ENCODE results near the gene SIAH1. TPM values are rescaled to one million over a fixed set of nuclear protein-coding genes. Genes with fewer than 3 reads are reported as not detected.

The SIAH1 gene
- total and polyA plus RNA-seq, 8 donors = 18.9 to 60.3 (median 54.6) TPM

DNA sequence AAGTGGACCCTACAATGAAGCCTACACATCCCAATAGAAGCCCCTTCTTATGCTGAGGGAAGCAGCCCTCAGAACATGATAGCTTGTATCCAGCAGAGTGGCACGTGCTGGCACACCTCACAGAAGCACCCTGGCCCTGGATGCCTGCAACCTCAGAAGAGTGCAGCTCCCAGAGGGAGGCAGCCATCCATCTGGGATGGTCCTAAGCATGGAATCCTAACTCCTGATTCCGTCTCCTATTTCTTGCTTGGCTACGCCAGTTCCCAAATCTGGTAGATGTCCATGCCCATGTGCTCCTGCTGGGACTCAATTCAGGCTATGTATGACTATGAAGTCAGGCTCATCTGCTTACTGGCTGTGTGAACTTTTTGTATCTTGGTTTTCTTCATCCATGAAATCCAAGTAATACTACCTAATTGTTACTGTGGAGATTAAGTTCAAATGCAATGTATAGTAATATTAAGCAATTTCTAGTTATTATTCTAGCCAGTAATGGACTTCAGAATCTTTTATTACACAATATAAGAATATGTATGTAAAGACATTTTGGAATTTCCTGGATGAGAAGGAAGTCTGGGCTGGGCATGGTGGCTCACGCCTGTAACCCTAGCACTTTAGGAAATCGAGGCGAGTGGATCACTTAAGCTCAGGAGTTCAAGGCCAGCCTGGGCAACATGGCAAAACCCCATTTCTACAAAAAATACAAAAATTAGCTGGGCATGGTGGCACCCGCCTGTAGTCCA lies 32.4 kb downstream of the SIAH1 start:
- TF ChIP-seq, protein P1, sequence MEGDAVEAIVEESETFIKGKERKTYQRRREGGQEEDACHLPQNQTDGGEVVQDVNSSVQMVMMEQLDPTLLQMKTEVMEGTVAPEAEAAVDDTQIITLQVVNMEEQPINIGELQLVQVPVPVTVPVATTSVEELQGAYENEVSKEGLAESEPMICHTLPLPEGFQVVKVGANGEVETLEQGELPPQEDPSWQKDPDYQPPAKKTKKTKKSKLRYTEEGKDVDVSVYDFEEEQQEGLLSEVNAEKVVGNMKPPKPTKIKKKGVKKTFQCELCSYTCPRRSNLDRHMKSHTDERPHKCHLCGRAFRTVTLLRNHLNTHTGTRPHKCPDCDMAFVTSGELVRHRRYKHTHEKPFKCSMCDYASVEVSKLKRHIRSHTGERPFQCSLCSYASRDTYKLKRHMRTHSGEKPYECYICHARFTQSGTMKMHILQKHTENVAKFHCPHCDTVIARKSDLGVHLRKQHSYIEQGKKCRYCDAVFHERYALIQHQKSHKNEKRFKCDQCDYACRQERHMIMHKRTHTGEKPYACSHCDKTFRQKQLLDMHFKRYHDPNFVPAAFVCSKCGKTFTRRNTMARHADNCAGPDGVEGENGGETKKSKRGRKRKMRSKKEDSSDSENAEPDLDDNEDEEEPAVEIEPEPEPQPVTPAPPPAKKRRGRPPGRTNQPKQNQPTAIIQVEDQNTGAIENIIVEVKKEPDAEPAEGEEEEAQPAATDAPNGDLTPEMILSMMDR (IDR thresholded peaks at IDR 0.05) = no peak
- Histone ChIP-seq H3K4me3 (no peak overlapping the region), H3K9me3 (no peaks in the 10 kb centered on the region), H3K27me3 (no peaks in the 10 kb centered on the region), H3K36me3 (peaks cover 0 to 55% of the 10 kb centered on the region in 2 donors), H3K27ac (no peak overlapping the region), H3K4me1 (peaks cover 0 to 12% of the 10 kb centered on the region in 2 donors)
- intact Hi-C loops (cut with DNase I) = no loop called here
- no peak for ATAC-seq
- no peak for DNase-seq

DNA sequence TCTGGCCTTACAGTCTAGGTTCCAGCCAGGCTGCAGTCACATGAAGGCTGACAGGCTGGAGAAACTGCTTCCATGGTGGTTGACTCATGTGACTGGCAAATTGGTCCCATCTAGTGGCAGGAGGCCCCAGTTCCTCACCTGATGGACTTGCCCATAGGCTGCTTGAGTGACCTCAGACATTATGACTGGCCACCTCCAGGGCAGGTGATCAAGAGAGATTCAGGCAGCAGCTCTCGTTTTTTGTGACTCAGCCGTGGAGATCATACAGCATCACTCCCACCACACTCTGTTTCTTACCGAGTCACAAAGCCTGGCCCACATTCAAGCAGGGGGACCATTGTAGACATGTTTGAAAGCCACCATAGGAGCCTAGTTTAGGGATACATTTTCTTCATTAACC lies 34.5 kb downstream of the SIAH1 start:
- intact Hi-C loops (cut with DNase I) = no loop called here
- DNase-seq = no peak
- peaks cover 0 to 16% of the 10 kb centered on the region in 2 donors for H3K4me1 ChIP-seq
- no peak overlapping the region for H3K27ac ChIP-seq
- no peak for ATAC-seq
- TF ChIP-seq, protein P1 (IDR thresholded peaks at IDR 0.05) = no peak
- peaks cover 0 to 57% of the 10 kb centered on the region in 2 donors for H3K36me3 ChIP-seq
- H3K27me3 ChIP-seq = no peaks in the 10 kb centered on the region
- no peak overlapping the region for H3K4me3 ChIP-seq
- H3K9me3 ChIP-seq = no peaks in the 10 kb centered on the region

DNA sequence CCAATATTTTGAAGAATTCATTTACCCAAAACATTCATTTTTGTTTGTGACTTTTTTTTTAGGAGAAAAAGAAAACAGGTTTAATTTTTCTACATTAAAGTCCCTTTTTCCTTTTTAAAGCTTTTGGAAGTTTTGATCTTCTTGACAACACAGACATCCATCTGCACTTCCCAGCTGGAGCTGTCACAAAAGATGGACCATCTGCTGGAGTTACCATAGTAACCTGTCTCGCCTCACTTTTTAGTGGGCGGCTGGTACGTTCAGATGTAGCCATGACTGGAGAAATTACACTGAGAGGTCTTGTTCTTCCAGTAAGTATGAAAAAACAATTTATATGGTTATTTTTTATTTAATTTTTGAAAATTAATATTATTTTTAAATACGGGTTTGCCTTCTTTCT lies 37.2 kb downstream of the SIAH1 start:
- intact Hi-C loops (cut with DNase I) = no loop called here
- H3K27ac ChIP-seq = no peak overlapping the region
- no peak for ATAC-seq
- H3K4me1 ChIP-seq = peaks cover 0 to 8% of the 10 kb centered on the region in 2 donors
- H3K9me3 ChIP-seq = no peaks in the 10 kb centered on the region
- peaks cover 0 to 68% of the 10 kb centered on the region in 2 donors for H3K36me3 ChIP-seq
- no peak overlapping the region for H3K4me3 ChIP-seq
- H3K27me3 ChIP-seq = no peaks in the 10 kb centered on the region
- DNase-seq = no peak
- TF ChIP-seq, protein P1 (IDR thresholded peaks at IDR 0.05) = no peak

DNA sequence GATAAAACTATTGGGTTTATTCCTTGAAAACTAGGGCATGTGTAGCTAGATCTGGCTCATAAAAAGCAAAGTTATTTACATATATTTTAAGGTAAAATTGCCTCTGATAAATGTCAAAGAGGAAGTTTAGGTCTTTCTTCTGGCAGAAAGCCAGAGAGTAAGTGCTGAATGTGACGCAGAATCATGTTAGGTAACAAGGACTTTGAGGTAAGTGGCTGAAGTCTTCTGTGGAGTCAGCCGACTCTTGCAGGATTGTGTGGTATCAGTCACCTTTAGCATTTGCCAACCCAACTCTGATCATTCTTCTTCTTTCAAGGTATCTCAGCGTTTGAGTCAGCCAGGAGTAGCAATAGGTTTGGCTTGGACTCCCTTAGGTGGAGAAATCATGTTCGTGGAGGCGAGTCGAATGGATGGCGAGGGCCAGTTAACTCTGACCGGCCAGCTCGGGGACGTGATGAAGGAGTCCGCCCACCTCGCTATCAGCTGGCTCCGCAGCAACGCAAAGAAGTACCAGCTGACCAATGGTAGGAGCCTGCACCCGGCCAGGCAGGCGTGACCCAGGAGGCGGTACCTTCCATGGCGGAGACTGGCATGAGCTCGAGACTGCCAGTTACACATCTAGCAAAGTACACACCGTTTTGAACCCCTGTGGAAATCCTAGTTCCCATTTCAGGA lies 37.9 kb downstream of the SIAH1 start:
- Histone ChIP-seq H3K36me3 (peaks cover 0 to 69% of the 10 kb centered on the region in 2 donors), H3K4me1 (peaks cover 0 to 7% of the 10 kb centered on the region in 2 donors), H3K4me3 (no peak overlapping the region), H3K27ac (peak overlapping the region in 1 of 2 donors; percentile 43), H3K9me3 (no peaks in the 10 kb centered on the region), H3K27me3 (no peaks in the 10 kb centered on the region)
- peak in 1 of 4 donors; percentile 20 for DNase-seq
- intact Hi-C loops (cut with DNase I) = no loop called here
- peak; percentile 47 for ATAC-seq
- TF ChIP-seq, protein P1 (IDR thresholded peaks at IDR 0.05) = no peak

DNA sequence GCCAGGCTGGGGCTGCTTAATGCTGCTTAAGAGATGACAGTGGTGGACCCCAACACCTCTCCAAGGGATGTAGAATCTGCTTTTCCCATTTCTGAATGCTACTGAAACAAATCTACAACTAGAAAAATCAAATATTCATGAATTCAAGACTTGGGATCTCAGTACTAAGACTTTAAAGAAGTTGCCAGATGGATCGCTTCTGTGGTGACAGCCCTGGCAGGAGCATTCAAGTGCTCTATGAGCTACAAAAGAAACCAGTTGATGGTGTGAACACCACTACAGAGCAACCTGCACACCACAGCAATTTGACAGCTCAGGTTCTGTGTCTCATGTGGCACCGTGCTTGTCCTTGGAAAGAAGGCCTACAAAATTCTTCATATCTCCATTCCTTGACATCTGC lies 42.6 kb downstream of the SIAH1 start:
- Histone ChIP-seq H3K27ac (no peak overlapping the region), H3K27me3 (no peaks in the 10 kb centered on the region), H3K4me1 (peaks cover 0 to 5% of the 10 kb centered on the region in 2 donors), H3K4me3 (no peak overlapping the region), H3K9me3 (no peaks in the 10 kb centered on the region), H3K36me3 (peaks cover 0 to 65% of the 10 kb centered on the region in 2 donors)
- ATAC-seq = no peak
- intact Hi-C loops (cut with DNase I) = no loop called here
- TF ChIP-seq, protein P1 (IDR thresholded peaks at IDR 0.05) = no peak
- no peak for DNase-seq
